Mammary epithelial cell (primary cell): Measurements from ENCODE around the gene STT3B.

Source experiments
- CTCF ChIP-seq, 2 donors: IDR thresholded peaks in 1 of 2; conservative IDR thresholded peaks in 1 of 2; 2 replicates each; pipeline ENCODE4 v1.5.1; 2011 to 2012; ENCODE audit warnings: inconsistent platforms in 2 of 2, low read length in 2 of 2, mild to moderate bottlenecking in 2 of 2, control low read depth in 1 of 2, low read depth in 1 of 2; ENCODE audit not compliant: insufficient read depth in 1 of 2; ENCODE audit errors: extremely low read depth in 1 of 2
- EZH2 ChIP-seq: IDR thresholded peaks from 2 replicates; pipeline ENCODE4 v1.6.1; 2012; ENCODE audit warnings: low read length, inconsistent platforms, borderline replicate concordance

GRCh38 chr3:31530039-31530959 is 2.4 kb upstream of the STT3B start:
- no peak for TF ChIP-seq EZH2
- no peak for TF ChIP-seq CTCF (conservative IDR thresholded peaks at IDR 0.05 in 1 of 2, IDR thresholded peaks at IDR 0.05 in 1 of 2; ENCODE audit: extremely low read depth in 1 of 2, insufficient read depth in 1 of 2, low read depth in 1 of 2, low read length in 2 of 2)
